EH (cell line): ENCODE data around the gene PDE4D.

Source experiments
- DNase-seq: peaks from one replicate; pipeline ENCODE4 v3.0.0-alpha.2; 2015; ENCODE audit warnings: low read depth

The PDE4D gene

GRCh38 chr5:59137846-59138245 lies 755.7 kb downstream of the PDE4D start:
- no peak for DNase-seq

- no peak for DNase-seq
Measured at GRCh38 chr5:59136549-59136948, 757.0 kb downstream of the PDE4D start.

- DNase-seq, result no peak
Measured at GRCh38 chr5:59134471-59135163, 758.9 kb downstream of the PDE4D start.

GRCh38 chr5:59133764-59134261 lies 759.7 kb downstream of the PDE4D start:
- DNase-seq, result peak; percentile 89

- no peak for DNase-seq
Measured at GRCh38 chr5:59132131-59132530, 761.4 kb downstream of the PDE4D start.

- no peak for DNase-seq
Measured at GRCh38 chr5:59130431-59130830, 763.1 kb downstream of the PDE4D start.

GRCh38 chr5:59128646-59129290 lies 764.8 kb downstream of the PDE4D start:
- no peak for DNase-seq

- peak; percentile 37 for DNase-seq
Measured at GRCh38 chr5:59126708-59127573, 766.6 kb downstream of the PDE4D start.

- DNase-seq, result no peak
Measured at GRCh38 chr5:59126016-59126707, 767.4 kb downstream of the PDE4D start.

- DNase-seq, result peak; percentile 11
Measured at GRCh38 chr5:59125011-59125961, 768.2 kb downstream of the PDE4D start.

GRCh38 chr5:59123595-59124561 lies 769.6 kb downstream of the PDE4D start:
- no peak for DNase-seq

GRCh38 chr5:59119480-59119879 lies 774.0 kb downstream of the PDE4D start:
- DNase-seq, result no peak

GRCh38 chr5:59117320-59117719 lies 776.2 kb downstream of the PDE4D start:
- DNase-seq, result no peak

GRCh38 chr5:59116231-59116865 lies 777.2 kb downstream of the PDE4D start:
- DNase-seq, result peak; percentile 84

GRCh38 chr5:59115345-59115744 lies 778.2 kb downstream of the PDE4D start:
- peak; percentile 75 for DNase-seq

- no peak for DNase-seq
Measured at GRCh38 chr5:59109383-59109782, 784.1 kb downstream of the PDE4D start.

- DNase-seq, result no peak
Measured at GRCh38 chr5:59107692-59108091, 785.8 kb downstream of the PDE4D start.

GRCh38 chr5:59104400-59105127 lies 789.0 kb downstream of the PDE4D start:
- DNase-seq, result no peak
